ENCODE data around the gene VPS4B.
A peak's percentile ranks its signal among the peaks of the same experiment; 100 is the strongest.

The VPS4B gene

DNA sequence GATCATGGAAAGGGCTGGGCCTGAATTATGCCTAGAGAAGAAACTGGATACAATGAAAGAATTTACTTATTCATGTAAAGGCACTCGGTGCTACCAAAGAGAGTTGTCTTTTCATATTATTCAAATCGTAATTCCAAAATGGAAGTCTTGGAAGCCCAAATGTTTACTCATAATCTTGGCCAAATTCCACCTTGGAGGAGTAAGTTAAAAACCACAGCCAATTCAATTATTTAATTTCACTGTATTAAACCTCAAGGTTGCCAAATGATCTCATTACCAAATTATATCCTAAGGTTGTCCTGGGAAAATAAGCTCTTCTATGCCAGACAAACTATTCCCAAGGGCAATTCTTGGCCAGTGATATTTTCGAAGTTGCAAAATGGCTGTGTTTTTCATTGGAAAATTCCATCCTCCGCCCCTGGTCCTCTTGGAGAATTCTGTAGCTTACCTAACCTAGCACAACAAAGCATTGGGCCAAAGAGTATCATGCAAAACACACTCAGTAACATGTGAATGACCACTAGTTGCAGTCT lies 11.1 kb upstream of the VPS4B start:
- TF ChIP-seq, protein P1, sequence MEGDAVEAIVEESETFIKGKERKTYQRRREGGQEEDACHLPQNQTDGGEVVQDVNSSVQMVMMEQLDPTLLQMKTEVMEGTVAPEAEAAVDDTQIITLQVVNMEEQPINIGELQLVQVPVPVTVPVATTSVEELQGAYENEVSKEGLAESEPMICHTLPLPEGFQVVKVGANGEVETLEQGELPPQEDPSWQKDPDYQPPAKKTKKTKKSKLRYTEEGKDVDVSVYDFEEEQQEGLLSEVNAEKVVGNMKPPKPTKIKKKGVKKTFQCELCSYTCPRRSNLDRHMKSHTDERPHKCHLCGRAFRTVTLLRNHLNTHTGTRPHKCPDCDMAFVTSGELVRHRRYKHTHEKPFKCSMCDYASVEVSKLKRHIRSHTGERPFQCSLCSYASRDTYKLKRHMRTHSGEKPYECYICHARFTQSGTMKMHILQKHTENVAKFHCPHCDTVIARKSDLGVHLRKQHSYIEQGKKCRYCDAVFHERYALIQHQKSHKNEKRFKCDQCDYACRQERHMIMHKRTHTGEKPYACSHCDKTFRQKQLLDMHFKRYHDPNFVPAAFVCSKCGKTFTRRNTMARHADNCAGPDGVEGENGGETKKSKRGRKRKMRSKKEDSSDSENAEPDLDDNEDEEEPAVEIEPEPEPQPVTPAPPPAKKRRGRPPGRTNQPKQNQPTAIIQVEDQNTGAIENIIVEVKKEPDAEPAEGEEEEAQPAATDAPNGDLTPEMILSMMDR (IDR thresholded peaks at IDR 0.05; ENCODE audit: insufficient read depth, low read depth, low read length, missing control alignments): no peak
- no peak for DNase-seq (ENCODE audit: low read depth)
- H3K4me3 ChIP-seq (ENCODE audit: low read depth, low read length): no peak overlapping the region

- H3K4me3 ChIP-seq (ENCODE audit: low read depth, low read length): no peak overlapping the region
- TF ChIP-seq, protein P1 (IDR thresholded peaks at IDR 0.05; ENCODE audit: insufficient read depth, low read depth, low read length, missing control alignments): no peak
- no peak for DNase-seq (ENCODE audit: low read depth)
These were observed 8.9 kb upstream of the VPS4B start for GRCh38 chr18:63431180-63431579.

DNA sequence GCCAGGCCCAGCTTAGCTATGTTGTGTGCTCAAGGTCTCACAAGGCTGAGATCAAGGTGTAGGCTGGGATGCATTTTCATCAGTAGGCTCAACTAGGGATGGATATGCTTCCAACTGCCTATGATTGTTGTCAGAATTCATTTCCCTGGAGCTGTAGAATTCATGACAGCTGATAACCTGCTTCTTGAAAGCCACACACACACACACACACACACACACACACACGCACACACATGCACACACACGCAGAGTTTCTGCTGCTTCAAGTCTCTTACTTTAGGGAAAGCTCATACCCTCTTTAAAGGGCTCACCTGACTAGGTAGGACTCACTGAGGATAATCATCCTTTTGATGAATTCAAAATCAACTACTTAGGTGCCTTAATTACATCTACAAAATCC lies 8.2 kb upstream of the VPS4B start:
- no peak overlapping the region for H3K4me3 ChIP-seq (ENCODE audit: low read depth, low read length)
- TF ChIP-seq, protein P1 (IDR thresholded peaks at IDR 0.05; ENCODE audit: insufficient read depth, low read depth, low read length, missing control alignments): no peak
- DNase-seq (ENCODE audit: low read depth): no peak

GRCh38 chr18:63427558-63427957 lies 5.3 kb upstream of the VPS4B start:
- H3K4me3 ChIP-seq (ENCODE audit: low read depth, low read length): no peak overlapping the region
- peak; percentile 44 for DNase-seq (ENCODE audit: low read depth)
- TF ChIP-seq, protein P1 (IDR thresholded peaks at IDR 0.05; ENCODE audit: insufficient read depth, low read depth, low read length, missing control alignments): no peak

DNA sequence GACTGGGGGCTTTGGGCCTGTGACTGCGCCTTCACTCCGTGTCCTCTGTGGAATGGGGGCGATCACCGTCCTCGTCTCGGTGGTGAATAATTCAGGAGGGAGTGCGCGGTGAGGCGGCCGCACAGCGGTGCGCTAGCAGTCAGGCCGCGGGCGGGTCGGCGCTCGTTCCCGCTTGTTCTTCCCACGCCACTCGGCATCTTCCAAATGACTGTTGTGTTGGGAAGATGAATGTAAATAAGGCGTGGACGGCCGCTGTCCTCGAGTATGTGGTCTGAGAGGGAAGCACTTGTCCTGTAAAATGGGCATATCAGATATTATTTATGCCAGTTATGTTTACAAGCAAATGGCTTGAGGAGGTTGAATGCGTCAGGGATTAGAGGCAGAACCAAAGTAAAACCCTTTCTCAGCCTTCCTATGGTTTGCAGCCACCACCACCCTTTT lies 608 bp upstream of the VPS4B start:
- TF ChIP-seq, protein P1 (IDR thresholded peaks at IDR 0.05; ENCODE audit: insufficient read depth, low read depth, low read length, missing control alignments): peak; percentile 15
- H3K4me3 ChIP-seq (ENCODE audit: low read depth, low read length): peak overlapping the region; percentile 92
- DNase-seq (ENCODE audit: low read depth): no peak

DNA sequence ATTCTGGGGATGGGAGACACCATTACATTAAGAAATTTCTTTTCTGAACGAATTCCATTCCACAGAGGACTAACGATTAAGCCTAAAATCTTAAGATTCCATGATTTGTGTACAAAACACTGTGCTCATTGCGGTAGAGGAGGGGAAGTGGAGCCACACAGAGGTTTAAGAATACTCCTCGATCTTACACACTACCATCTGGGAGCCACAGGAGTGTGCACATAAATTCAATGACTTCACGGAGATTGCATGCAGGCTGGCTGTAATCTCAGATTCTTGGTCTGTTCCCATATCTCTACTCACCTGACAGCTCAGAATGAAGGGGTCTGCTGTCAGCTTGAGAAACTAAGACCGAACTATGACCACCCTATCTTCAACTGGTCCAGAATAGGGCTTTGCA lies 762 bp downstream of the VPS4B start:
- H3K4me3 ChIP-seq (ENCODE audit: low read depth, low read length): peak overlapping the region; percentile 92
- DNase-seq (ENCODE audit: low read depth): peak; percentile 14
- TF ChIP-seq, protein P1 (IDR thresholded peaks at IDR 0.05; ENCODE audit: insufficient read depth, low read depth, low read length, missing control alignments): no peak

- H3K4me3 ChIP-seq (ENCODE audit: low read depth, low read length): no peak overlapping the region
- TF ChIP-seq, protein P1 (IDR thresholded peaks at IDR 0.05; ENCODE audit: insufficient read depth, low read depth, low read length, missing control alignments): no peak
- DNase-seq (ENCODE audit: low read depth): no peak
These were observed 9.3 kb downstream of the VPS4B start for GRCh38 chr18:63412953-63413352.
